GM18526 (cell line): ENCODE results near the gene CFDP1.

ENCODE experiments used
- POLR2A ChIP-seq: IDR thresholded peaks from 3 replicates; pipeline ENCODE4 v1.6.1; 2011; ENCODE audit not compliant: insufficient read length; ENCODE audit errors: extremely low read depth

The CFDP1 gene

DNA sequence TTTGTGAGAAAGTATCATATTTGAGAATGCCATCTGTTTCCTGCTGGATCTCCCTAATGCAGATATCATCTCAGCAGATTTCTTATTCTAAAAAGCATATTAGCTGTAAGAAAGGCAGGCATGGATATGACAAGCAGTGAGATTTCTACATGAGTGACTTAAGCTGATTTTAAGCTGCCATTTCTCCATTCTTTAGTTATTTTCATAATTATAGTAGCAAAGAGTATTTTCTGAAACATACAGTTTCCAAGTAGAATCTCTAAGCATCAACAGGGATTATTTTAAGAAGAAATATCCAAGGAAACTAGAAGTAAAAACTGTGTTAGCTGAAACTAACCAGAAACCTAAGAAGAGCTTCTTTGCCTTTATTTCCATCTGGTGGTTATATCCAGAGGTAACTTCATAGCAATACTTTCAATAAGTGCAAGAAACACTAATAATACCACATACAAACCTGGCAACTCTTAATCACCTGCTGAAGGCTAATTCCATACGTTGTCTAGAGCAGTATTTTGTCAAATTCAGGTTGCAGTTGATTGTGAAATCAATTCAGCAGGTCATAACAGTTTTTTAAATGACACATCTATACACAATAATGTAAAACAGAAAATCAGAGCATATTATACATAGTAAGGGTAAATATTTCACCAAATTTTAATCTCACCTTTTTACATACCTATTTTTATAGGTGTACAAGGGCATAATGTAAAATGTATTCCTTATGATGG, 42.2 kb downstream of the CFDP1 start:
- no peak for TF ChIP-seq POLR2A

DNA sequence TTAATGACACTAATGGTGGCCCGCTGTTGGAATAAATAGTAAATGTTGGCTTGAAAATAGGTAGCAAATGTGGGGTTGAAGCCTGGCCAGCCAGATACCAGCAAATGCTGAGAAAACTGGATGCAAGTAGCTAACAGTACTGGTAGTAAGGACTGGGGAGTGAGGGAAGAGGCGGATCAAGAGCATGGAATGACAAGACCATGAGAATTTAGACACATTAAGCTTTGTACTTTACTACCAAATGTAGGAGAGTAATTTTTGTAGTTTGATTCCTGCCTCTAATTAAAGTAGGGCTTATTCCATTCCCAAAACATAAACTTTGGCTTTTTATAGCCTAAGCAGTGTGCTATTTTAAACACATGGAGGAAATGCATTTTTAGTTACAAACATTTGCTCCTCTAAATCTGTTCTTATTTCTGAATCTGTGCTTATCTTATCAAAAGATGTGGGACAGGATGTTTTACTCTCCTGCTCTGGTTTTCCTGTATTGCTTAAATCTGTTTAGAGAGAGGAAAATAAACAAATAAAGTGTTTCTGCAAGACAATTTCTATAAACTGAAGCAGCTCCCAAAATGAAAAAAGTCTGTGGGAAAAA, 44.1 kb downstream of the CFDP1 start:
- no peak for TF ChIP-seq POLR2A

DNA sequence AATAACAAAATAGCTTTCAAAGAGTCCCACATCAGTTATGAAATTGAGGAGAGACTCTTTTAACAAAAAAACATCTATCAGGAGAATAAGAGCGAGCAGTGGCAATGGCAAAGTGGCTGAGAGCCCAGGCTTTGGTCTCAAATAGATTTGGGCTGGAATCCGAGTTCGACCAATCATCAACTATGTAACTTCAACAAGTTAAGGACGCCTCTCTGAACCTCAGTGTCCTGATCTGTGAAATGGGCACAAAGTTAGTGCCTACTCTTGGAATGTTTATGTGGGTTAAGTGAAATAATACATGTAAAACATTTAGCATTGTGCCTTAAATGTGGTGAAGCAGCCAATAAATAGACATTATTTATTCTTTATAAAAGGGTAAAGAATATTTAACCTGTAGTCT, 45.4 kb downstream of the CFDP1 start:
- no peak for TF ChIP-seq POLR2A

DNA sequence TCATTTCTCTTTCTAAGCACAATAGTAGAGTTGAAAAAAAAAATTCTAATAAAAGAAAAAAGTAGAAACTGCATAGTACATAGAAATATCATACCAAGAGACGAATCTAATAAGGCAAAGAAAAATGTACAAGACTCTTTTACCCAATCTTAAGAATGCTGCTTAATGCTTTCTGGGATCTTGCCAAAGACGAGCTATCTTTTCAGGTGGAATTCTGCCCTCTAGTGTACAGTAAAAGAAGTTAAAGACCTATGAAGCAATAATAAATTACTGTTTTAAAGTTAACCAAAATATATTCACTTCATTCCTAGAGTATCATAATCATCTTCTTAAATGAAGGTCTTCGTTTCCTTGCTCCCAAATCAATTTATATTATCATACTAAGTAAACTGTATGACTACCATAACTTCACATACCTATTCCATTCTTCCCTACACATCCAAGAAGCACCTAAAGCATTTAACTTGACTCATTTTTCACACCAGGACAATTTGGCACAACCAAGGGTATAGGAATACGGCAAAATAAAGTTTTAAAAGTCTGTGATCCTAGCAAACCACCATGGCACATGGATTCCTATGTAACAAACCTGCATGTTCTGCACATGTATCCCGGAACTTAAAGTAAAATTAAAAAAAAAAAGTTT, 47.7 kb downstream of the CFDP1 start:
- TF ChIP-seq POLR2A = no peak

DNA sequence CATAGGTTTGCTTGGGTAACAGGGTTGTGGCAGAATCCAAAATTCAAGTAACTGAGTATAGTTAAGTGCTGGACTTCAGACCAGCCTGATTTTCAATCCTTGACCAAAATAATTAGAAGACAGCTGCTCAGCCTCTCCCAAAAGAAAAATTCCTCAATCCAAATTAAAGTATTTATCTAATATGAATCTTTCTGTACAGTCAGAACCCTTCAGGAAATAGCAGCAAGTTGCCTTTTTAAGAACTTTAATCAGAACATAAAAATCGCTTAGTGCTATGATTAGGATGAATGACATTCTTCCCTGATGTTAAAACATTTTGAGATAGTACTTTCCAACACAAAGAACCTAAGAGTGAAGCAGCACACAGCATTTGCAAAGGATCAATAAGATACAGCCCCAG, 50.2 kb downstream of the CFDP1 start:
- TF ChIP-seq POLR2A = no peak

DNA sequence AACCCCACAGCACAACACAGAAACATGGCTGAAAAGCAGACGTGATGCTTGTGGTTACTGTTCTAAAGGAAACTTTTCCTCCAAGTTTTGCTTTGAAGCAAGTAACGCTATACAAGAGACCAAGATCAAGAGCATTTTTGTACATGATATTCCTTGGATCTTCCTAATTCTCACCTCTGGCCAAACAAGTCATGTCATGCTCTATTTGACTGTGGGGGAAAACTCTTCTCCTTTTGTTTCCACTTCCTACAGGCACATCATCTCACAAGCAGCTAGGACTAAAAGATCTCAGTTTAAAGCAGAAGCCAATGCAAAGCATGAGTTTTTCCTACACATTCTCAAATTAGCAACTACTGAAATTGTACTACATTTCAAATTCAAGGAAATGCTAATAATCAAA, 50.7 kb downstream of the CFDP1 start:
- no peak for TF ChIP-seq POLR2A

DNA sequence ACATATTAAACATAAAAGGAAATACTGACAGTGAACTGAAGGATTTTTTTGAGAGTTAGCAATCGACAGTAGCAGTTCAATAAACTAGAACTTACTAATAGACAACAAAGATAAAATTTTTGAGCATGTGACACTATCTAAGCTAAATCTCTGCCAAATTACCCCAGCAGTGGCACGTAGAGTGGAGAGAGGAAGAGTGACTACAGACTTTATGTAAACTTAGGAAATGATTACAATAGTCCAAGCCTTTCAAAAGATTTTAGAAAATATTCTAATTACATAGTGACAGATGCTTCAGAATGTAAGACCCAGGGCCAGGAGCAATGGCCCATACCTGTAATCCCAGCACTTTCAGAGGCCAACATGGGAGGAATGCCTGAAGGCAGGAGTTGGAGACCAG, 52.4 kb downstream of the CFDP1 start:
- no peak for TF ChIP-seq POLR2A

DNA sequence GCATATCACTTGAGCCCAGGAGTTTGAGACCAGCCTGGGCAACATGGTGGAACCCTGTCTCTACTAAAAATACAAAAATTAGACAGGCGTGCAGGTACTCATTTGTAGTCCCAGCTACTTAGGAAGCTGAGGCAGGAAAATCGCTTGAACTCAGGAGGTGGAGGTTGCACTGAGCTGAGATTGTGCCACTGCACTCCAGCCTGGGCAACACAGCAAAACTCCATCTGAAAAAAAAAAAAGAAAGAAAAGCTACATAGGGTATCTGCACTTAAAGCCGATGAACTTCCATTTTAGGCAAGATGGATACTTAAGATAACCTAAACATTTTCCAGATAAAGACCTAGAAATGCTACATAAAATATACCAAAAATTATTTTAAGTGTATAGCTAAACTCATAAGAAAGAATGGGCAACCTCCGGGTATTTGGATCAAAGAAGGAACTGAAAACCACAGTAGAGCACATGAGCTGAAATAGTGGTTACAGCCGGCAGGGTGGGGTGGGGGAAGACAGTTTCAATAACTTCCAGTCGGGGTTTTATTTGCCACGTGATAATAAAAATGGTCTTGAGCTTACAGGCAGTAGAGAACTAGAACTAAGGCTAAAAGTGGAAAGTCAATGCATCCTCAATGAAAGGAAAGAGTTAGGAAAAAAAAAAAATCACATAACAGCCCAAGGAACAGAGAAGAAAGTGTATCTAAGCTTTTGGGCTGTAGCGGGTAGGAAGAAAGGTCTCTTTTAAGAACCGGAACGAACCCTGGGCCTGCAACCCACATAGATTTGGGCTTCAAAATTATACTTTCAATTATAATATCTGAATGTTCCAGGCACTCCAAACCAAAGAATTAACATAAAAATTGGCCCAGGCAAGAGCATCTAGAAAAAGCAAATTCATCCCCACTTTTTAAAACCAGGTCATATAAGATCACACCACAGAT, 53.1 kb downstream of the CFDP1 start:
- no peak for TF ChIP-seq POLR2A

DNA sequence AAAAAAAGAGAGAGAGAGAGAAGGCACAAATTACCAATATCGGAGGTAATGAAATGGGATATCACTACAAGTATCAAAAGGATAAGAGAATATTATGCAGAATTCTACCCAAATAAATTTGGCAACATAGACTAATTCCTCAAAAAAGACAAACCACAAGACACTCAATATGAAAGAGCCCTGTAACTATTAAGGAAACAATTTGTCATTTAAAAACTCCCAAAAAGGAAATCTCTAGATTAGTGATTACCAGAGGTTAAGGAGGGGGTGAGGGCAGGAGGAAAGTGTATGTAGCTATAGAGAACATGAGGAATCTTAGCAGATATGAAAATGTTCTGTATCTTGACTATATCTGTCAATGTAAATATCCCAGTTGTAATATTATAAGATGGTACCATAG, 54.0 kb downstream of the CFDP1 start:
- TF ChIP-seq POLR2A = no peak

DNA sequence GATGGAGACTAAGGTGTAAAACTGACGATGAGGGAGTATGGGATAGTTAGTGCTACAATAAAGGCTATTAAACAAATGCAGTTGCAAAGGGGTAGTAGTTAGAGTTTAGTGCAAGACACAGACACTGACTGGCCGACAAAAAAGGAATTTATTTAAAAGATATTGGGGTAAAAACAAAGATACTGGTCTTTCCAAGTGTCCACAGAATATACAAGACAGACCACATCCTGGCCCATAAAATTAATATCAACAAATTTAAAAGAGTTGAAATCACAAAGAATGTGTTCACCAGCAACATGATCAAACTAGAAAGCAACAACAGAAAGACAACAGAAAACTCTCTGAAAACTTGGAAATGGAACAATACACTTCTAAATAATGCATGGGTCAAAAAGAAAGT, 54.7 kb downstream of the CFDP1 start:
- TF ChIP-seq POLR2A = no peak

DNA sequence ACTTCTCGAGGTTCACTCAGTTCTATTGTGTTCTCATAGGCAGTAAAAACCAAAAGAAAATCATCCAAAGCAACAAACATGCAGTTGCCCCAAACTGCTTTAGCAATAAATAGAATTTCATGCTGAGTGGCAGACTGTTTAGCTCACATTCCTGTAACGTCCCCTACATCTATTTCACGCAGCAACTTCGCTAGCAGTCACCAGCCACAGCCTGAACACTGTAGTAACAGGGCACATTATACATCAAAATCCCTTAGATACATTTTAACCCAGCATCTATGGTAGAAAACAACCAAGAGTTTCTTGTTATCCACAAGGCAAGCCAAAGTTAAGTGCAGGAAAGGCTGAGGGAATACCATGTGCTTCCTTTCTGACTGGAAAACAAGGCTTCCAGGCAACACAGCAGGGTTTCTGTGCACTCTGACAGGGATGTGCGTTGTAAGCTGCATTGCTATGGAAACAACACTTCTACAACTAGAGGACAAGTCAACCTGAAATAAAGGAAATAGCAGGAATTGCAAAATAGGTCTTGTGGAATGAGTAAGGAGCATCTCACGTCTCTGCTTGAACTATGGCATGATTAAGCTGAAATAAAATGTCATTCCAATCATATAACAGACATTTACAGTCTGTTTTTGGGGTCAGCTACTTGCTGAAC, 55.4 kb downstream of the CFDP1 start:
- TF ChIP-seq POLR2A = no peak

DNA sequence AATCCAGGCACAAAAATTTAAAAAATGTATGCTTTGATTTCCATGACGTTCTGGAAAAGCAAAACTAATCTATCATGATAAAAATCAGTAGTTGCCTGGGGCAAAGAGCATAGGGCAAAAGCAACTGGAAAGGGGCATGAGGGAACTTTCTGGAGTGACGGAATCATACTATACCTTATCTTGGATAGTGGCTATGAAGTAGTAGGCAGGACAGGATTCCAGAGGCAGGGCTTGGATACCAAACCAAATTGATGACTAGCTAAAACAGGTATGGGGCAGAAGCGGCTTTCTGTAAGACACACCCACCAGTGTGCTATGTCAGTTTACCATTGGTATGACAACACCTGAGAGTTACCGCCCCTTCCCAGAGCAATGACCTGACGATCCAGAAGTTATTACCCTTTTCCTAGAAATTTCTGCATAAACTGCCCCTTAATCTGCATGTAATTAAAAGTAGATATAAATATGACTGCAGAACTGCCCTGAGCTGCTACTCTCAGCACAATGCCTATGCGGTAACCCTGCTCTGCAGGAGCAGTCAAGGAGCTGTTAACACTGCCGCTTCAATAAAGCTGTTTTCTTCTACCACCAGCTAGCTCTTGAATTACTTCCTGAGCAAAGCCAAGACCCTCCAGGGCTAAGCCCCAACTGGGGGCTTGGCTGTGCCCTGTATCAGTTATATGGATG, 56.7 kb downstream of the CFDP1 start:
- TF ChIP-seq POLR2A = no peak

DNA sequence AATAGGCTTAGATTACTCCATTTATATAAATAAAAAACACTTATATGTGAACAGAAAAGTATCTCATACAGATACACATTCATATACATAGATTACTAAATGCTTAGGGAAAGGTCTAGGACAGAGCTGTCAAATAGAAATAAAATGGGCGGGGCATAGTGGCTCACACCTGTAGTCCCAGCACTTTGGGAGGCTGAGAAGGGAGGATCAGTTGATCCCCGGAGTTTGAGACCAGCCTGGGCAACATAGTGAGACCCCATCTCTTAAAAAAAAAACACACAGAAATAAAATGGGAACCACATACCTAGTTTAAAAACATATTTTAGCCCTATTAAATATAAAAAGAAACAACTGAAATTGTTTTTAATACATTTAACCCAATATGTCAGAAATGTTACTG, 58.9 kb downstream of the CFDP1 start:
- TF ChIP-seq POLR2A = no peak

DNA sequence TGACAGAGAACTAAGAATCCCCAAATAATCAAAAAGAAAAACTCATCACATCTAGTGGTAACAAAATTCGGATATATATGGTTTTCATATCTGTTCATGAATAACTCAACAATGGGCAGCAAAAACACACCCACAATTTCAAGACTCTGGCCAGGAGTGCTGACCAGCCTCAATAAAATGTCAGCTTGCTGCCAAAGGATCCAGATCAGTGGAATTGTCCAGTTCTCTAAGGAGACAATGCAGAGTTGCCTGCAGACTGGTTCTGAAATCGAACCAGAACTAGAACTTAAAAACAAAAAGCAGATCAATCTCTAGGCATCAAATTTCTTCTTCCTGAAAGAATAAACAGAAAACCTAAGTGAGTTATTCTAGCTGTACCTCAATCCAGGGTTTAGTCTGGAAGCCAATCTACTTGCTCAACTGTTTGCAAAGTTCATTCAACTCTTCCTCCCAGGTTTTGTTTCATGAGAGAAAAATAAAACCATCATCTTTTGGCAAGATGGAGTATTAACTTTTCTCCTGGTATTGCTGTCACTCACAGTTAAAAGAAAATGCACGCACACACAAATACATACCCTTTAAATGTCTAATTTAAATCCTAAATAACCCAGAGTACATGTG, 61.0 kb downstream of the CFDP1 start:
- TF ChIP-seq POLR2A = no peak
